ENCODE measurements around the gene TMX1.

DNA sequence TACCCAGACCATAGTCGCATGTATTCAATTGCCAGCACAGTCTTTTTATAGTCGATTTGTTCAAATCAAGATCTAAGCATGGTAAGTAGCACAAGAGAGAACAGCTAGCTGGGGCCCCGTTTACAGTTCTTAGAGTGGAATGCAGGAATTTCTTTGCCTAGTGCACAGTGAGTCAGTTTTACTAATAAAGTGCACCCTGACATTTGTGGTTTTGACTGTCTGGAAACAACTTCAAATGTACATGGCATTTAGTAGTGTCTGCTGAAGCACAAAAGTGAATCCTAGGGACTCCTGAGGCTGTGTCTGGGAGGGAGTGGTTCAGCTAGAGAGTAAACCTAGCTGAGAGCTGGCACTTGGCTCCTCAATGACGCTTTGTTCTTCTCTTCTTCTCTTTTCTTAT lies 64.9 kb downstream of the TMX1 start:
- TF ChIP-seq, protein P1, sequence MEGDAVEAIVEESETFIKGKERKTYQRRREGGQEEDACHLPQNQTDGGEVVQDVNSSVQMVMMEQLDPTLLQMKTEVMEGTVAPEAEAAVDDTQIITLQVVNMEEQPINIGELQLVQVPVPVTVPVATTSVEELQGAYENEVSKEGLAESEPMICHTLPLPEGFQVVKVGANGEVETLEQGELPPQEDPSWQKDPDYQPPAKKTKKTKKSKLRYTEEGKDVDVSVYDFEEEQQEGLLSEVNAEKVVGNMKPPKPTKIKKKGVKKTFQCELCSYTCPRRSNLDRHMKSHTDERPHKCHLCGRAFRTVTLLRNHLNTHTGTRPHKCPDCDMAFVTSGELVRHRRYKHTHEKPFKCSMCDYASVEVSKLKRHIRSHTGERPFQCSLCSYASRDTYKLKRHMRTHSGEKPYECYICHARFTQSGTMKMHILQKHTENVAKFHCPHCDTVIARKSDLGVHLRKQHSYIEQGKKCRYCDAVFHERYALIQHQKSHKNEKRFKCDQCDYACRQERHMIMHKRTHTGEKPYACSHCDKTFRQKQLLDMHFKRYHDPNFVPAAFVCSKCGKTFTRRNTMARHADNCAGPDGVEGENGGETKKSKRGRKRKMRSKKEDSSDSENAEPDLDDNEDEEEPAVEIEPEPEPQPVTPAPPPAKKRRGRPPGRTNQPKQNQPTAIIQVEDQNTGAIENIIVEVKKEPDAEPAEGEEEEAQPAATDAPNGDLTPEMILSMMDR (IDR thresholded peaks at IDR 0.05; ENCODE audit: insufficient read depth, low read length, poor library complexity, severe bottlenecking) = no peak
- TF ChIP-seq EZH2phosphoT487 (conservative IDR thresholded peaks at IDR 0.05; ENCODE audit: low read length) = no peak
